SK-N-SH treated with all-trans-retinoic acid at 6 μM for 48 hours (cell line): Measurements from ENCODE around the gene ARMH3.
A peak's percentile ranks its signal among the peaks of the same experiment; 100 is the strongest.

Experiments
- ATAC-seq: fragments of 200-7000 bp; cut with Tn5 transposase; 3 replicates; pipeline ENCODE4 v1.9.1; 2020; ENCODE audit warnings: mild to moderate bottlenecking, moderate library complexity
- ARNTL ChIP-seq: fragments of 450-650 bp; formaldehyde crosslinking; IDR thresholded peaks from 2 replicates; pipeline ENCODE4 v1.5.0; 2020; ENCODE audit warnings: low read depth, mild to moderate bottlenecking, moderate library complexity, borderline replicate concordance
- CREB5 ChIP-seq: fragments of 250-450 bp; sonication (Bioruptor Pico); IDR thresholded peaks from 2 replicates; pipeline ENCODE4 v1.5.1; 2020; ENCODE audit warnings: low read depth, mild to moderate bottlenecking, moderate library complexity
- CSDC2 ChIP-seq: fragments of 250-450 bp; sonication (Bioruptor Pico); IDR thresholded peaks from 2 replicates; pipeline ENCODE4 v1.5.0; 2020; ENCODE audit warnings: mild to moderate bottlenecking, moderate library complexity
- CSRNP3 ChIP-seq: fragments of 250-450 bp; sonication (Bioruptor Pico); IDR thresholded peaks from 2 replicates; pipeline ENCODE4 v1.5.1; 2021; ENCODE audit warnings: mild to moderate bottlenecking, moderate library complexity
- ESRRG ChIP-seq: fragments of 250-450 bp; sonication (Bioruptor Pico); IDR thresholded peaks from 2 replicates; pipeline ENCODE4 v1.6.1; 2021; ENCODE audit warnings: mild to moderate bottlenecking
- GLIS3 ChIP-seq: fragments of 250-450 bp; sonication (Bioruptor Pico); IDR thresholded peaks from 2 replicates; pipeline ENCODE4 v1.5.0; 2020; ENCODE audit warnings: mild to moderate bottlenecking, moderate library complexity
- ISL1 ChIP-seq: fragments of 250-450 bp; sonication (Bioruptor Pico); IDR thresholded peaks from 2 replicates; pipeline ENCODE4 v2.1.2; 2022; ENCODE audit warnings: mild to moderate bottlenecking, moderate library complexity
- OSR1 ChIP-seq: fragments of 250-450 bp; sonication (Bioruptor Pico); IDR thresholded peaks from 2 replicates; pipeline ENCODE4 v1.8.0; 2022; ENCODE audit warnings: moderate library complexity, mild to moderate bottlenecking, inconsistent platforms
- POU6F1 ChIP-seq: fragments of 250-450 bp; sonication (Bioruptor Pico); IDR thresholded peaks from 2 replicates; pipeline ENCODE4 v1.8.0; 2021; ENCODE audit warnings: low read depth, mild to moderate bottlenecking, moderate library complexity, borderline replicate concordance
- RARB ChIP-seq: fragments of 250-450 bp; sonication (Bioruptor Pico); IDR thresholded peaks from 2 replicates; pipeline ENCODE4 v1.8.0; 2021; ENCODE audit warnings: mild to moderate bottlenecking, moderate library complexity
- SNAI2 ChIP-seq: fragments of 250-450 bp; sonication (Bioruptor Pico); IDR thresholded peaks from 2 replicates; pipeline ENCODE4 v1.5.0; 2020; ENCODE audit warnings: mild to moderate bottlenecking, moderate library complexity
- TCF4 ChIP-seq: fragments of 250-450 bp; sonication (Bioruptor Pico); IDR thresholded peaks from 2 replicates; pipeline ENCODE4 v1.8.0; 2021; ENCODE audit warnings: mild to moderate bottlenecking, moderate library complexity, borderline replicate concordance
- TOX ChIP-seq: fragments of 250-450 bp; sonication (Bioruptor Pico); IDR thresholded peaks from 2 replicates; pipeline ENCODE4 v1.8.0; 2021; ENCODE audit warnings: mild to moderate bottlenecking, moderate library complexity, borderline replicate concordance
- TSHZ2 ChIP-seq: fragments of 250-450 bp; sonication (Bioruptor Pico); IDR thresholded peaks from 2 replicates; pipeline ENCODE4 v1.5.0; 2020; ENCODE audit warnings: mild to moderate bottlenecking, moderate library complexity
- ZC3H10 ChIP-seq: fragments of 250-450 bp; sonication (Bioruptor Pico); IDR thresholded peaks from 2 replicates; pipeline ENCODE4 v1.5.1; 2021; ENCODE audit warnings: mild to moderate bottlenecking, moderate library complexity
- ZFP3 ChIP-seq: fragments of 250-450 bp; sonication (Bioruptor Pico); IDR thresholded peaks from 2 replicates; pipeline ENCODE4 v1.5.0; 2020; ENCODE audit warnings: mild to moderate bottlenecking, moderate library complexity
- ZNF565 ChIP-seq: fragments of 450-650 bp; formaldehyde crosslinking; conservative IDR thresholded peaks from 2 replicates; pipeline ENCODE4 v1.5.0; 2020; ENCODE audit warnings: low read depth, mild to moderate bottlenecking, moderate library complexity
- ZNF70 ChIP-seq: fragments of 450-650 bp; formaldehyde crosslinking; IDR thresholded peaks from 2 replicates; pipeline ENCODE4 v1.5.0; 2020; ENCODE audit warnings: mild to moderate bottlenecking, moderate library complexity

The ARMH3 gene

GRCh38 chr10:101965075-101965765, 90.8 kb downstream of the ARMH3 start:
- ATAC-seq, result no peak
- TF ChIP-seq ARNTL (CRISPR knock-in tag), result no peak
- TF ChIP-seq CREB5 (CRISPR knock-in tag), result no peak
- TF ChIP-seq ESRRG (CRISPR knock-in tag), result no peak
- TF ChIP-seq SNAI2 (CRISPR knock-in tag), result no peak
- no peak for TF ChIP-seq GLIS3 (CRISPR knock-in tag)
- no peak for TF ChIP-seq OSR1
- no peak for TF ChIP-seq CSRNP3 (CRISPR knock-in tag)
- no peak for TF ChIP-seq TCF4 (CRISPR knock-in tag)
- TF ChIP-seq ZC3H10 (CRISPR knock-in tag), result no peak
- TF ChIP-seq POU6F1 (CRISPR knock-in tag), result no peak
- TF ChIP-seq ZNF70 (CRISPR knock-in tag), result no peak
- no peak for TF ChIP-seq TOX (CRISPR knock-in tag)
- no peak for TF ChIP-seq ISL1 (CRISPR knock-in tag)
- TF ChIP-seq RARB (CRISPR knock-in tag), result no peak
- TF ChIP-seq ZNF565, result no peak

GRCh38 chr10:101961591-101962498, 94.1 kb downstream of the ARMH3 start:
- no peak for TF ChIP-seq SNAI2 (CRISPR knock-in tag)
- TF ChIP-seq ZFP3 (CRISPR knock-in tag), result peak; percentile 22; the same call in 1 of the 2 replicates
- TF ChIP-seq ZC3H10 (CRISPR knock-in tag), result no peak
- ATAC-seq, result peak; percentile 83

GRCh38 chr10:101960879-101961395, 95.0 kb downstream of the ARMH3 start:
- ATAC-seq, result no peak

GRCh38 chr10:101959346-101959916, 96.5 kb downstream of the ARMH3 start:
- no peak for ATAC-seq
- no peak for TF ChIP-seq ZNF70 (CRISPR knock-in tag)
- no peak for TF ChIP-seq CSRNP3 (CRISPR knock-in tag)
- no peak for TF ChIP-seq CREB5 (CRISPR knock-in tag)
- no peak for TF ChIP-seq TSHZ2 (CRISPR knock-in tag)
- no peak for TF ChIP-seq RARB (CRISPR knock-in tag)

More at GRCh38 chr10:101960879-101961395, 95.0 kb downstream of the ARMH3 start:
- no peak for TF ChIP-seq CSDC2 (CRISPR knock-in tag)
- TF ChIP-seq GLIS3 (CRISPR knock-in tag), result no peak
- no peak for TF ChIP-seq RARB (CRISPR knock-in tag)
- no peak for TF ChIP-seq ZNF70 (CRISPR knock-in tag)
- TF ChIP-seq ZNF565, result no peak
- no peak for TF ChIP-seq CSRNP3 (CRISPR knock-in tag)
- TF ChIP-seq, all 23 proteins: peak for 0
